ENCODE measurements around the gene KCND3. TPM values are rescaled to one million over a fixed set of nuclear protein-coding genes. Genes with fewer than 3 reads are reported as not detected.
A peak's percentile ranks its signal among the peaks of the same experiment; 100 is the strongest.
"Not testable (repeated sequence)": the region's sequence is repeated elsewhere in the genome, so short reads cannot be mapped to it uniquely, and the experiment has no call there.

KCND3 gene
- total RNA-seq, 1 experiment from 2014 or later, result 0.08 TPM

- no peak for DNase-seq (ENCODE audit: low spot score)
Measured at GRCh38 chr1:111743679-111744101, 245.8 kb downstream of the KCND3 start.

- no peak for DNase-seq (ENCODE audit: low spot score)
Measured at GRCh38 chr1:111742938-111743549, 246.4 kb downstream of the KCND3 start.

- not testable (repeated sequence) for DNase-seq (ENCODE audit: low spot score)
Measured at GRCh38 chr1:111742292-111742691, 247.2 kb downstream of the KCND3 start.

GRCh38 chr1:111739925-111740765 is 249.3 kb downstream of the KCND3 start:
- DNase-seq (ENCODE audit: low spot score), result no peak

GRCh38 chr1:111739194-111739924 is 250.1 kb downstream of the KCND3 start, which contains the start of gene INKA2:
Gene INKA2 (minus strand): TSS chr1:111739395. CDS start chr1:111739242, 153 bp downstream.
- DNase-seq (ENCODE audit: low spot score), result peak; percentile 75

GRCh38 chr1:111738436-111739193 is 250.9 kb downstream of the KCND3 start:
- DNase-seq (ENCODE audit: low spot score), result peak; percentile 49

GRCh38 chr1:111738133-111738435 is 251.4 kb downstream of the KCND3 start:
- DNase-seq (ENCODE audit: low spot score), result no peak

GRCh38 chr1:111737216-111738132 is 252.0 kb downstream of the KCND3 start:
- DNase-seq (ENCODE audit: low spot score), result no peak

- no peak for DNase-seq (ENCODE audit: low spot score)
Measured at GRCh38 chr1:111736548-111737215, 252.8 kb downstream of the KCND3 start.

GRCh38 chr1:111735858-111736544 is 253.5 kb downstream of the KCND3 start:
- DNase-seq (ENCODE audit: low spot score), result no peak

- no peak for DNase-seq (ENCODE audit: low spot score)
Measured at GRCh38 chr1:111735321-111735720, 254.1 kb downstream of the KCND3 start.

GRCh38 chr1:111734856-111735255 is 254.6 kb downstream of the KCND3 start:
- DNase-seq (ENCODE audit: low spot score), result no peak

GRCh38 chr1:111734426-111734825 is 255.0 kb downstream of the KCND3 start:
- DNase-seq (ENCODE audit: low spot score), result no peak

GRCh38 chr1:111733992-111734341 is 255.5 kb downstream of the KCND3 start:
- no peak for DNase-seq (ENCODE audit: low spot score)

- peak; percentile 57 for DNase-seq (ENCODE audit: low spot score)
Measured at GRCh38 chr1:111733183-111733991, 256.1 kb downstream of the KCND3 start.

GRCh38 chr1:111732718-111733117 is 256.8 kb downstream of the KCND3 start:
- DNase-seq (ENCODE audit: low spot score), result no peak

GRCh38 chr1:111731956-111732355 is 257.5 kb downstream of the KCND3 start:
- DNase-seq (ENCODE audit: low spot score), result no peak

GRCh38 chr1:111730706-111731105 is 258.8 kb downstream of the KCND3 start:
- no peak for DNase-seq (ENCODE audit: low spot score)

All from H4 (cell line).